Limb (tissue), 2 donors: ENCODE measurements around the gene OST4.

Source experiments
- DNase-seq, 2 donors: peaks; one replicate each; pipeline ENCODE4 v3.0.0-alpha.2; 2016; ENCODE audit errors: extremely low spot score in 2 of 2

The OST4 gene

GRCh38 chr2:27093430-27094352 is 22.2 kb upstream of the OST4 start:
- no peak for DNase-seq

GRCh38 chr2:27092696-27093429 is 21.4 kb upstream of the OST4 start:
- no peak for DNase-seq

- DNase-seq: no peak
These were observed 20.6 kb upstream of the OST4 start for GRCh38 chr2:27091746-27092695.

- DNase-seq: no peak
These were observed 17.9 kb upstream of the OST4 start for GRCh38 chr2:27089111-27089954.

- DNase-seq: no peak
These were observed 17.2 kb upstream of the OST4 start for GRCh38 chr2:27088634-27089033.

- no peak for DNase-seq
These were observed 16.5 kb upstream of the OST4 start for GRCh38 chr2:27087823-27088410.

GRCh38 chr2:27086724-27087593 is 15.5 kb upstream of the OST4 start, which contains the start of gene KHK:
TSS of gene KHK (plus strand) at chr2:27086772. CDS start at chr2:27087260, 488 bp downstream.
- peak in 1 of 2 donors; percentile 54 for DNase-seq

- DNase-seq: peak; percentile 95 to 99
These were observed 14.8 kb upstream of the OST4 start for GRCh38 chr2:27086090-27086723.

- DNase-seq: peak in 1 of 2 donors; percentile 70
These were observed 14.2 kb upstream of the OST4 start for GRCh38 chr2:27085673-27086089.

GRCh38 chr2:27085062-27085672 is 13.7 kb upstream of the OST4 start:
- no peak for DNase-seq

- DNase-seq: no peak
These were observed 13.0 kb upstream of the OST4 start for GRCh38 chr2:27084297-27085061.

- DNase-seq: no peak
These were observed 12.2 kb upstream of the OST4 start for GRCh38 chr2:27083410-27084296.

GRCh38 chr2:27082773-27083409 is 11.4 kb upstream of the OST4 start:
- DNase-seq: no peak

- DNase-seq: no peak
These were observed 10.7 kb upstream of the OST4 start for GRCh38 chr2:27081984-27082772.

- no peak for DNase-seq
These were observed 9.1 kb upstream of the OST4 start for GRCh38 chr2:27080603-27080936.
